Measurements from ENCODE around the gene SORBS2. TPM values are rescaled to one million over a fixed set of nuclear protein-coding genes. Genes with fewer than 3 reads are reported as not detected.

The SORBS2 gene
- total RNA-seq, 3 donors from 2014 or later, result 0.53 to 1.1 (median 0.74) TPM

- H3K27me3 Mint-ChIP-seq (ENCODE audit: low read depth), result no peaks in the 10 kb centered on the region
- no peak overlapping the region for H3K4me3 Mint-ChIP-seq
- no peaks in the 10 kb centered on the region for H3K9me3 Mint-ChIP-seq
- H3K4me1 Mint-ChIP-seq (ENCODE audit: low read depth), result no peaks in the 10 kb centered on the region
- no peak for DNase-seq
- no peak for ATAC-seq
- no peaks in the 10 kb centered on the region for H3K36me3 Mint-ChIP-seq (ENCODE audit: insufficient read depth)
Observed at GRCh38 chr4:185825737-185826136, 13.7 kb upstream of the SORBS2 start.

- no peak overlapping the region for H3K4me3 Mint-ChIP-seq
- ATAC-seq (no peak), DNase-seq (no peak)
- H3K4me1 Mint-ChIP-seq (ENCODE audit: low read depth), result no peaks in the 10 kb centered on the region
- H3K9me3 Mint-ChIP-seq, result no peaks in the 10 kb centered on the region
- H3K36me3 Mint-ChIP-seq (ENCODE audit: insufficient read depth), result no peaks in the 10 kb centered on the region
- no peaks in the 10 kb centered on the region for H3K27me3 Mint-ChIP-seq (ENCODE audit: low read depth)
Observed at GRCh38 chr4:185822791-185823190, 10.8 kb upstream of the SORBS2 start.

GRCh38 chr4:185821029-185821419 lies 9.0 kb upstream of the SORBS2 start:
- Mint-ChIP-seq H3K27me3 (ENCODE audit: low read depth) (peaks cover 2% of the 10 kb centered on the region), H3K4me1 (ENCODE audit: low read depth) (no peaks in the 10 kb centered on the region), H3K36me3 (ENCODE audit: insufficient read depth) (no peaks in the 10 kb centered on the region), H3K9me3 (no peaks in the 10 kb centered on the region), H3K4me3 (no peak overlapping the region)
- no peak for DNase-seq
- ATAC-seq, result no peak

- no peaks in the 10 kb centered on the region for H3K36me3 Mint-ChIP-seq (ENCODE audit: insufficient read depth)
- H3K9me3 Mint-ChIP-seq, result no peaks in the 10 kb centered on the region
- H3K4me3 Mint-ChIP-seq, result no peak overlapping the region
- peaks cover 2% of the 10 kb centered on the region for H3K27me3 Mint-ChIP-seq (ENCODE audit: low read depth)
- H3K4me1 Mint-ChIP-seq (ENCODE audit: low read depth), result no peaks in the 10 kb centered on the region
- DNase-seq, result no peak
- no peak for ATAC-seq
Observed at GRCh38 chr4:185820146-185821028, 8.4 kb upstream of the SORBS2 start.

- Mint-ChIP-seq H3K4me3 (no peak overlapping the region), H3K9me3 (no peaks in the 10 kb centered on the region), H3K27me3 (ENCODE audit: low read depth) (peaks cover 2% of the 10 kb centered on the region), H3K36me3 (ENCODE audit: insufficient read depth) (no peaks in the 10 kb centered on the region), H3K4me1 (ENCODE audit: low read depth) (no peaks in the 10 kb centered on the region)
- ATAC-seq (no peak), DNase-seq (no peak)
Observed at GRCh38 chr4:185819144-185819543, 7.2 kb upstream of the SORBS2 start.

GRCh38 chr4:185817403-185817818 lies 5.4 kb upstream of the SORBS2 start:
- Mint-ChIP-seq H3K4me3 (no peak overlapping the region), H3K36me3 (ENCODE audit: insufficient read depth) (no peaks in the 10 kb centered on the region), H3K27me3 (ENCODE audit: low read depth) (peaks cover 10% of the 10 kb centered on the region), H3K9me3 (no peaks in the 10 kb centered on the region), H3K4me1 (ENCODE audit: low read depth) (no peaks in the 10 kb centered on the region)
- ATAC-seq (no peak), DNase-seq (no peak)

- no peak overlapping the region for H3K4me3 Mint-ChIP-seq
- peaks cover 19% of the 10 kb centered on the region for H3K27me3 Mint-ChIP-seq (ENCODE audit: low read depth)
- H3K4me1 Mint-ChIP-seq (ENCODE audit: low read depth), result no peaks in the 10 kb centered on the region
- ATAC-seq (no peak), DNase-seq (no peak)
- H3K36me3 Mint-ChIP-seq (ENCODE audit: insufficient read depth), result no peaks in the 10 kb centered on the region
- H3K9me3 Mint-ChIP-seq, result no peaks in the 10 kb centered on the region
Observed at GRCh38 chr4:185813133-185813532, 1.1 kb upstream of the SORBS2 start.

- H3K4me3 Mint-ChIP-seq, result no peak overlapping the region
- H3K9me3 Mint-ChIP-seq, result no peaks in the 10 kb centered on the region
- DNase-seq, result no peak
- H3K4me1 Mint-ChIP-seq (ENCODE audit: low read depth), result no peaks in the 10 kb centered on the region
- H3K36me3 Mint-ChIP-seq (ENCODE audit: insufficient read depth), result no peaks in the 10 kb centered on the region
- peaks cover 17% of the 10 kb centered on the region for H3K27me3 Mint-ChIP-seq (ENCODE audit: low read depth)
- ATAC-seq, result no peak
Observed at GRCh38 chr4:185810746-185811508, 1.1 kb downstream of the SORBS2 start.

GRCh38 chr4:185809533-185810071 lies 2.4 kb downstream of the SORBS2 start:
- Mint-ChIP-seq H3K9me3 (no peaks in the 10 kb centered on the region), H3K4me1 (ENCODE audit: low read depth) (no peaks in the 10 kb centered on the region), H3K27me3 (ENCODE audit: low read depth) (peaks cover 17% of the 10 kb centered on the region), H3K36me3 (ENCODE audit: insufficient read depth) (no peaks in the 10 kb centered on the region), H3K4me3 (no peak overlapping the region)
- DNase-seq (no peak), ATAC-seq (no peak)

GRCh38 chr4:185809121-185809520 lies 2.9 kb downstream of the SORBS2 start:
- H3K9me3 Mint-ChIP-seq, result no peaks in the 10 kb centered on the region

GRCh38 chr4:185805979-185806378 lies 6.0 kb downstream of the SORBS2 start:
- Mint-ChIP-seq H3K36me3 (ENCODE audit: insufficient read depth) (no peaks in the 10 kb centered on the region), H3K27me3 (ENCODE audit: low read depth) (peaks cover 8% of the 10 kb centered on the region), H3K4me3 (no peak overlapping the region), H3K4me1 (ENCODE audit: low read depth) (no peaks in the 10 kb centered on the region), H3K9me3 (peaks cover 1% of the 10 kb centered on the region)
- DNase-seq (no peak), ATAC-seq (no peak)

More at GRCh38 chr4:185809121-185809520, 2.9 kb downstream of the SORBS2 start:
- H3K4me3 Mint-ChIP-seq, result no peak overlapping the region
- ATAC-seq, result no peak
- no peaks in the 10 kb centered on the region for H3K4me1 Mint-ChIP-seq (ENCODE audit: low read depth)
- DNase-seq, result no peak
- peaks cover 17% of the 10 kb centered on the region for H3K27me3 Mint-ChIP-seq (ENCODE audit: low read depth)
- no peaks in the 10 kb centered on the region for H3K36me3 Mint-ChIP-seq (ENCODE audit: insufficient read depth)

GRCh38 chr4:185805262-185805802 lies 6.7 kb downstream of the SORBS2 start:
- H3K9me3 Mint-ChIP-seq, result peaks cover 4% of the 10 kb centered on the region
- H3K4me3 Mint-ChIP-seq, result no peak overlapping the region
- ATAC-seq (no peak), DNase-seq (no peak)
- no peaks in the 10 kb centered on the region for H3K36me3 Mint-ChIP-seq (ENCODE audit: insufficient read depth)
- no peaks in the 10 kb centered on the region for H3K4me1 Mint-ChIP-seq (ENCODE audit: low read depth)
- H3K27me3 Mint-ChIP-seq (ENCODE audit: low read depth), result peaks cover 6% of the 10 kb centered on the region

GRCh38 chr4:185803022-185803421 lies 9.0 kb downstream of the SORBS2 start:
- H3K36me3 Mint-ChIP-seq (ENCODE audit: insufficient read depth), result no peaks in the 10 kb centered on the region
- peaks cover 4% of the 10 kb centered on the region for H3K9me3 Mint-ChIP-seq
- DNase-seq (no peak), ATAC-seq (no peak)
- H3K4me3 Mint-ChIP-seq, result no peak overlapping the region
- H3K27me3 Mint-ChIP-seq (ENCODE audit: low read depth), result no peaks in the 10 kb centered on the region
- no peaks in the 10 kb centered on the region for H3K4me1 Mint-ChIP-seq (ENCODE audit: low read depth)

GRCh38 chr4:185801471-185801870 lies 10.5 kb downstream of the SORBS2 start:
- H3K9me3 Mint-ChIP-seq, result peaks cover 4% of the 10 kb centered on the region
- H3K36me3 Mint-ChIP-seq (ENCODE audit: insufficient read depth), result no peaks in the 10 kb centered on the region
- ATAC-seq (no peak), DNase-seq (no peak)
- no peak overlapping the region for H3K4me3 Mint-ChIP-seq
- no peaks in the 10 kb centered on the region for H3K4me1 Mint-ChIP-seq (ENCODE audit: low read depth)
- H3K27me3 Mint-ChIP-seq (ENCODE audit: low read depth), result no peaks in the 10 kb centered on the region

Data from activated T-cell treated with anti-CD3 and anti-CD28 coated beads, Interleukin-2, amount 50 U/mL, for 4 hours (primary cell).